Measurements from ENCODE around the gene PCBD1.

The PCBD1 gene

DNA sequence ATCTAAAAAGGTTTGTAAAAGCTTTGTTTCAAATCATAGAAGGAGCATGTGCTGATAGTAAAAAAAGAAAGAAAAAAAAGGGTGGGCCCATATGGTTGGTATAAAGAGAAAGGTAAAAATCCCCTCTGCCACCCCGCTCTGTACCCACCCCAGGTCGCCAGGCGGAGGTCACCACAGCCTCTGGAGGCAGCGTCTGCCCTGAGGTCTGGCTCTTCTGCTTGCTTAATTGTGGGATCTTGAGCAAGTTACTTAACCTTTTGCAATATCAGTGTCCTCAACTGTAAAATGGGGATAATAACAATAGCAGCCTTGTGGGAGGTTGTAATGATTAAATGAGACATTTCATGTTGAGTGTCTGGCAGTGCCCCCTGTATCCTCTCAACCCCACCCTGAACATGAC is 10.7 kb upstream of the PCBD1 start:
- no peak overlapping the region for H3K27ac ChIP-seq
- TF ChIP-seq, protein P1, sequence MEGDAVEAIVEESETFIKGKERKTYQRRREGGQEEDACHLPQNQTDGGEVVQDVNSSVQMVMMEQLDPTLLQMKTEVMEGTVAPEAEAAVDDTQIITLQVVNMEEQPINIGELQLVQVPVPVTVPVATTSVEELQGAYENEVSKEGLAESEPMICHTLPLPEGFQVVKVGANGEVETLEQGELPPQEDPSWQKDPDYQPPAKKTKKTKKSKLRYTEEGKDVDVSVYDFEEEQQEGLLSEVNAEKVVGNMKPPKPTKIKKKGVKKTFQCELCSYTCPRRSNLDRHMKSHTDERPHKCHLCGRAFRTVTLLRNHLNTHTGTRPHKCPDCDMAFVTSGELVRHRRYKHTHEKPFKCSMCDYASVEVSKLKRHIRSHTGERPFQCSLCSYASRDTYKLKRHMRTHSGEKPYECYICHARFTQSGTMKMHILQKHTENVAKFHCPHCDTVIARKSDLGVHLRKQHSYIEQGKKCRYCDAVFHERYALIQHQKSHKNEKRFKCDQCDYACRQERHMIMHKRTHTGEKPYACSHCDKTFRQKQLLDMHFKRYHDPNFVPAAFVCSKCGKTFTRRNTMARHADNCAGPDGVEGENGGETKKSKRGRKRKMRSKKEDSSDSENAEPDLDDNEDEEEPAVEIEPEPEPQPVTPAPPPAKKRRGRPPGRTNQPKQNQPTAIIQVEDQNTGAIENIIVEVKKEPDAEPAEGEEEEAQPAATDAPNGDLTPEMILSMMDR (IDR thresholded peaks at IDR 0.05), result no peak
- TF ChIP-seq ZFX (IDR thresholded peaks at IDR 0.05; ENCODE audit: borderline replicate concordance), result no peak

DNA sequence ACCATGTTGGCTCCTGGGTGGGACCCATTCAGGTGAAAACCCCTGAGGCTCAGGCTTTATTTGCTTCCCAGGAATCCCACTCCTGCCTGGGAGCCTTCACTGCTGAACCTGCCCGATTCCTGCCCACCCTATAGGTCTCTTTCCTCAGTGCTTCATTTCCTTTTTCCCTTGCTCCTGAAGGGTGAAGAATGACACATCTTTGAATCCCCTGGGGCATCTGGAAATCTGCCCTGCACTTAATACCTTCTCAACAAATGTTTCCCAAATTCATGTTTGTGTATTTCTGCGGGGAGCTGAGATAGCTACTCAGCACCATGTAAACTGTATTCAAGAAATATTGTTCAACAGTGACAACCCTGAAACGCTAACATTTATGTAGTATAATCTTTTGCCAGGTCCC is 10.3 kb upstream of the PCBD1 start:
- TF ChIP-seq ZFX (IDR thresholded peaks at IDR 0.05; ENCODE audit: borderline replicate concordance), result no peak
- TF ChIP-seq, protein P1 (IDR thresholded peaks at IDR 0.05), result no peak
- no peak overlapping the region for H3K27ac ChIP-seq

DNA sequence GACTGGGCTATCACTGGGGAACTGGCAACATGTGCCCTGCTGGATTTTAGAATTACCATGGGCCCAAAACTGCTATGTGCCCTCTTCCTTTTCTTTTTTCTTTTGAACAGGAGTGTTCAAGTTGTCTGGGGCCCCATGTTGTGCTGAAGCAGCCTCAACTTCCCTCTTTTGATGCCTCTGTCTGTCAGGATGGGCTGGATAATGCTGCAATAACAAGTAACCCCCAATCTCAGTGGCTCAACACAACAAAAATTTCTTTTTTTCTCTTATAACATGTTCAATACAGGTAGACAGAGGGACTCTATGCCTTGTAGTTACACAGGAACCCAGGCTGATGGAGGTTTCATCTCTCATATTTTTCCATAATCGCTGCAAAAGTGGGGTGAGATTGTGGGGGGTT is 8.2 kb upstream of the PCBD1 start:
- TF ChIP-seq, protein P1 (IDR thresholded peaks at IDR 0.05), result no peak
- no peak for TF ChIP-seq ZFX (IDR thresholded peaks at IDR 0.05; ENCODE audit: borderline replicate concordance)
- no peak overlapping the region for H3K27ac ChIP-seq

DNA sequence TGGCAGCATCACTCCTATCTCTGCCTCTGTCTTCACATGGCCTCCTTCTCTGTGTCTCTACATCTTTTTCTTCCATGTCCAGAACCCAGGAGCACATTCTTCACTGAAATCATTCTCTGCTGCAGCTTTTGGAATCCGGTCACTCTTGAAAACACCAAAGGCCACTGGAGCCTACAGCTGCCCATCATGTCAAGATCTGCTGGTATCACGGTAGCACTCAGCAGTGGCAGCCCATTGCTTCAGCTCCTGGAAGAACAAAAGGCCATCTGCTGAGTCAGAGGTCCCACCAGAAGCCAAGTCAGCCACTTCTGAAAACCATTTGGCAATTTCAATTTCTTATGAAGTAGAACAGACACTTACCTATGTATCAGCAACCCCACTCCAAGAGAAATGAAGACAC is 6.1 kb upstream of the PCBD1 start:
- H3K27ac ChIP-seq, result no peak overlapping the region
- no peak for TF ChIP-seq ZFX (IDR thresholded peaks at IDR 0.05; ENCODE audit: borderline replicate concordance)
- TF ChIP-seq, protein P1 (IDR thresholded peaks at IDR 0.05), result no peak

DNA sequence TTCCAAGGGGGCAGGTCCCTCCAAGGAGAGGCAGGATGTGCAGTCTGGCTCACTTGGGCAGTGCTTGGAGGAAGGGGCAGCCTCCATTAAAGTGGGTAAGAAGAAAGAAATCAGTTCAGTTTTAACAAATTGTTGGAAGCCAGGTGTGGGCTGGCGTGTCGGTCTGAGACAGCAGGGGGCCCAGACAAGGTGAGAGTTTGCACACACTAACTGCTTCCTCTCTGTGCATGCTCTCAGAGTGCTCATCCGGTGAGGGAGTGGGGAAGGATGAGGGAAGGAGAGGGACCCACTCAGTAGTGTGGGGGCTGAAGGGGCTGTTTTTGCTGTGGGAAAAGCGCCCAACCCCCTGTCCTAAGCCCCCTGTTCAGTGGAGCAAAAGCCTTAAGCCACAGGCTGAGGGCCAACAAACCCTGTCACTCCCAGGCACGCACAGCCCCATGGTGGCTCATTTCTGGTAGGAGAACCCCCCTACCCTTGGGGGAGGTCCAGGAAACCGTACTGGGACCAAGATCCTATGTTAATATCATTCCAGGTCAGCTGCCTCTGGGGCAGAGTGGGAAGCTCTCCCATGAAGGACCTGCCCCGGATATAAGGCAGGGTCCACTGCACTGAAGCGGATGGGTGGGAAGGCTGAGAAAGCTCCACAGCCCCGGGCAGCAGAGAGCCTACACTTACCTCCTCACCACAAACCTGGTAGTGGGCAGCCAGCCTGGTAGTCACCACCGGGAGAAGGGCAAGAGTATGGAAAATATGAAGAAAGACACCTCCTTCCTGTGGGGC is 5.1 kb upstream of the PCBD1 start:
- TF ChIP-seq, protein P1 (IDR thresholded peaks at IDR 0.05), result no peak
- TF ChIP-seq ZFX (IDR thresholded peaks at IDR 0.05; ENCODE audit: borderline replicate concordance), result no peak

DNA sequence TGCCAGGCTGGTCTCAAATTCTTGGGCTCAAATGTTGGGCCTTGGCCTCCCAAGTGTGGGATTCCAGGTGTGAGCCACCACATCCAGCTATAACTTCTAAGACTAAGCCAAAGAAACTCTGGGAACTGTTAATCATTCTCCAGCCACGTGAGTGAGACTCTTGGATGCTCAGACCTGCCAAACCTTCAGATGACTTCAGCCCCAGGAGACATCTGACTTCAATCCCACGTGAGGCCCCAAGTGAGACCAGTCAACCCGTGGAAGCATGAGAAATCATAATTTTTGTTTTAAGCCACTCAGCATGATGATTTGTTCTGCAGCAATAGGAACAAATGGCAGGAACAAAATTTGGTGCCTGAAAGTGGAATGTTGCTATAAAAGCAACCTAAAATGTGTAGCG is 4.3 kb upstream of the PCBD1 start:
- no peak overlapping the region for H3K27ac ChIP-seq
- TF ChIP-seq ZFX (IDR thresholded peaks at IDR 0.05; ENCODE audit: borderline replicate concordance), result no peak

More for the DNA sequence above, 5.1 kb upstream of the PCBD1 start:
- H3K27ac ChIP-seq, result no peak overlapping the region

DNA sequence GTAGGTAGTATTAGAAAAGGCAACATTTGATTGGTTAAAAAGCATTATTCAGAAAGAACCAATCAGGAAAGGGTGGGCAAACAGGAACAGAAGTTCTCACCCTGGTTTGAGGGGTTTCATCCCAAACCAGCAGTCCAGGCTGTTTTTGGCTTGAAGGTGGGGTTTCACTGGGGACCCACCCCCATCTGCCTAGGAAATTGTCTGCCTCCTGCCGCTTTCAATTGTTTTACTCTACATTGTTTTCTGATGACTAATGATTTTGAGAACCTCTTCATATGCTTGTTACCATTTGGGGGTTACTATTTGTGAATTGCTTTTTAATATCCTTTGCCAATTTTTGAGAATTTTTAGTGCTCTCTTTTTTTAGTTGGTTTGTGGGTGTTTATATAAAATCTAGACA is 3.3 kb upstream of the PCBD1 start:
- TF ChIP-seq, protein P1 (IDR thresholded peaks at IDR 0.05), result no peak
- TF ChIP-seq ZFX (IDR thresholded peaks at IDR 0.05; ENCODE audit: borderline replicate concordance), result no peak
- no peak overlapping the region for H3K27ac ChIP-seq

Measured in 22Rv1 (cell line).